ENCODE data around the gene PDE4C. TPM values are rescaled to one million over a fixed set of nuclear protein-coding genes. Genes with fewer than 3 reads are reported as not detected.

The PDE4C gene
- polyA plus RNA-seq, 1 donor from 2014 or later, result 1.6 TPM

DNA sequence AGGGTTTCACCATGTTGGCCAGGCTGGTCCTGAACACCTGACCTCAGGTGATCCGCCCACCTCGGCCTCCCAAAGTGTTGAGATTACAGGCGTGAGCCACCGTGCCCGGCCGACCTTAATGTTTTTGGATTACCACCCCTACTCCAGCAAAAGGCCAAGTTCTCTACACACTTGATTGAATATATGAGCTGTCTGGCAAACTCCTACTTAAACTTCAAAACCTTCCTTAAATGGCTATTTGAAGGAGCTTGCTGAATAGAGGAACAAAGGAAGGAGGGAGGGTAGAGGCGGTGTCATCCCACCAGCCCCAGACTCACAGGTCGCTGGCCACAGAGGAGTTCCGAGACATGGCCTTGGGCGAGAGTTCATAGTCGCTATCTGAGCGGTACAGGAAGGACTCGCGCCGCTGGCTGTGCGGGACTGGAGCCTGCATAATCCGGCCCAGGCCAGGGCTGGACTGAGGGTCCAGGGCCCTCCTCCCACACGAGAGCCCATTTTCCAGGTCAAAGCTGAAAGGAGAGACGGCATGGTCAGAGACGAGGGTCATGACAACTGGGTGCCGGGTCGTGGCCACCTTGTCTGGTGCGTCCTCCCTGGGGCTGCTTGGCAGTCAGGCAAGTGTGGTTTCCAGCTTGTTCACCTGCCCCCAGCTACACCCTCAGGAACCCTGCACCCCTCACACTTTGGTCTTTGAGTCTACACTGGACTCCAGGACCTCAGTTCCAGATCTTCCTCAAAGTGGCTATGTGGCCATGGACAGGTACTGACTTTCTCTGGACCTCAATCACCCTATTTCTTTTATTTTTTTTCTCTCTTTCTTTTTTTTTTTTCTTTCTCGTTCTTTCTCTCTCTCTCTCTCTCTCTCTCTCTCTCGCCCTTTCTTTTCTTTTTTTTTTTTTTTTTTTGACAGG is 4.2 kb downstream of the PDE4C start:
- H3K27me3 ChIP-seq (ENCODE audit: insufficient read depth, low read depth, low read length), result peaks cover 34% of the 10 kb centered on the region
- no peak overlapping the region for H3K4me2 ChIP-seq (ENCODE audit: low read length)
- no peaks in the 10 kb centered on the region for H3K9me2 ChIP-seq (ENCODE audit: insufficient read depth, low read length)
- H3K9me3 ChIP-seq (ENCODE audit: low read length), result no peaks in the 10 kb centered on the region
- H3F3A ChIP-seq (ENCODE audit: insufficient read depth, low read length, poor library complexity, severe bottlenecking), result no peaks in the 10 kb centered on the region
- no peaks in the 10 kb centered on the region for H4K20me1 ChIP-seq (ENCODE audit: insufficient read depth)
- H2AFZ ChIP-seq (ENCODE audit: low read depth, low read length), result no peak overlapping the region
- no peak overlapping the region for H3K9ac ChIP-seq (ENCODE audit: low read length)
- no peak overlapping the region for H3K4me3 ChIP-seq (ENCODE audit: low read length)
- no peak overlapping the region for H3K27ac ChIP-seq (ENCODE audit: low read length)
- H3K36me3 ChIP-seq (ENCODE audit: insufficient read depth, low read length), result no peaks in the 10 kb centered on the region
- TF ChIP-seq, protein P1, sequence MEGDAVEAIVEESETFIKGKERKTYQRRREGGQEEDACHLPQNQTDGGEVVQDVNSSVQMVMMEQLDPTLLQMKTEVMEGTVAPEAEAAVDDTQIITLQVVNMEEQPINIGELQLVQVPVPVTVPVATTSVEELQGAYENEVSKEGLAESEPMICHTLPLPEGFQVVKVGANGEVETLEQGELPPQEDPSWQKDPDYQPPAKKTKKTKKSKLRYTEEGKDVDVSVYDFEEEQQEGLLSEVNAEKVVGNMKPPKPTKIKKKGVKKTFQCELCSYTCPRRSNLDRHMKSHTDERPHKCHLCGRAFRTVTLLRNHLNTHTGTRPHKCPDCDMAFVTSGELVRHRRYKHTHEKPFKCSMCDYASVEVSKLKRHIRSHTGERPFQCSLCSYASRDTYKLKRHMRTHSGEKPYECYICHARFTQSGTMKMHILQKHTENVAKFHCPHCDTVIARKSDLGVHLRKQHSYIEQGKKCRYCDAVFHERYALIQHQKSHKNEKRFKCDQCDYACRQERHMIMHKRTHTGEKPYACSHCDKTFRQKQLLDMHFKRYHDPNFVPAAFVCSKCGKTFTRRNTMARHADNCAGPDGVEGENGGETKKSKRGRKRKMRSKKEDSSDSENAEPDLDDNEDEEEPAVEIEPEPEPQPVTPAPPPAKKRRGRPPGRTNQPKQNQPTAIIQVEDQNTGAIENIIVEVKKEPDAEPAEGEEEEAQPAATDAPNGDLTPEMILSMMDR (IDR thresholded peaks at IDR 0.05; ENCODE audit: poor library complexity, severe bottlenecking), result no peak
- TF ChIP-seq SMC3 (conservative IDR thresholded peaks at IDR 0.05; ENCODE audit: poor library complexity), result no peak
- TF ChIP-seq EP300 (conservative IDR thresholded peaks at IDR 0.05; ENCODE audit: poor library complexity, severe bottlenecking), result no peak
- TF ChIP-seq RAD21 (conservative IDR thresholded peaks at IDR 0.05), result no peak
- TF ChIP-seq POLR2AphosphoS5 (IDR thresholded peaks at IDR 0.05), result no peak
- no peak for TF ChIP-seq TAF1 (IDR thresholded peaks at IDR 0.05; ENCODE audit: low read depth)
- TF ChIP-seq REST (IDR thresholded peaks at IDR 0.05; ENCODE audit: borderline replicate concordance), result no peak
- no peak for TF ChIP-seq MXI1 (conservative IDR thresholded peaks at IDR 0.05; ENCODE audit: poor library complexity, severe bottlenecking)
- TF ChIP-seq EZH2 (IDR thresholded peaks at IDR 0.05; ENCODE audit: borderline replicate concordance, insufficient read depth, low read length, poor library complexity, severe bottlenecking), result no peak
- H3K79me2 ChIP-seq (replicated peaks; ENCODE audit: insufficient read depth, low read length), result no peaks in the 10 kb centered on the region

- Histone ChIP-seq H3K4me2 (ENCODE audit: low read length) (no peak overlapping the region), H3K27me3 (ENCODE audit: insufficient read depth, low read depth, low read length) (peaks cover 25% of the 10 kb centered on the region), H3K9ac (ENCODE audit: low read length) (no peak overlapping the region), H3K4me3 (ENCODE audit: low read length) (no peak overlapping the region), H3K36me3 (ENCODE audit: insufficient read depth, low read length) (no peaks in the 10 kb centered on the region), H3K27ac (ENCODE audit: low read length) (no peak overlapping the region), H3K9me3 (ENCODE audit: low read length) (no peaks in the 10 kb centered on the region), H3K79me2 (replicated peaks; ENCODE audit: insufficient read depth, low read length) (no peaks in the 10 kb centered on the region), H4K20me1 (ENCODE audit: insufficient read depth) (no peaks in the 10 kb centered on the region), H3K9me2 (ENCODE audit: insufficient read depth, low read length) (no peaks in the 10 kb centered on the region), H2AFZ (ENCODE audit: low read depth, low read length) (no peak overlapping the region), H3F3A (ENCODE audit: insufficient read depth, low read length, poor library complexity, severe bottlenecking) (no peaks in the 10 kb centered on the region)
- no peak for TF ChIP-seq REST (IDR thresholded peaks at IDR 0.05; ENCODE audit: borderline replicate concordance)
- TF ChIP-seq, protein P1 (IDR thresholded peaks at IDR 0.05; ENCODE audit: poor library complexity, severe bottlenecking), result no peak
These were observed 5.5 kb downstream of the PDE4C start for GRCh38 chr19:18220632-18221275.

Data from neural cell (in vitro differentiated cells).